GM19463 (cell line): ENCODE measurements around the gene ELOA.
"Not testable (repeated sequence)": the region's sequence is repeated elsewhere in the genome, so short reads cannot be mapped to it uniquely, and the experiment has no call there.

Source experiments
- ATAC-seq: cut with Tn5 transposase; IDR thresholded peaks from one replicate; pipeline ENCODE4 v1.9.1; 2021; ENCODE audit warnings: mild to moderate bottlenecking, moderate library complexity; ENCODE audit not compliant: unreplicated experiment

Gene ELOA

GRCh38 chr1:23800400-23801337 is 57.4 kb downstream of the ELOA start, which contains the start of gene GALE:
TSS of gene GALE (minus strand) at chr1:23800754. CDS start at chr1:23799007, 1,747 bp downstream.
- ATAC-seq, result peak; percentile 92

- no peak for ATAC-seq
These were observed 58.1 kb downstream of the ELOA start for GRCh38 chr1:23801338-23801748.

- ATAC-seq, result no peak
These were observed 58.6 kb downstream of the ELOA start for GRCh38 chr1:23801876-23802275.

GRCh38 chr1:23802809-23803342 is 59.6 kb downstream of the ELOA start:
- ATAC-seq, result not testable (repeated sequence)

GRCh38 chr1:23803674-23804073 is 60.4 kb downstream of the ELOA start:
- no peak for ATAC-seq

- no peak for ATAC-seq
These were observed 61.0 kb downstream of the ELOA start for GRCh38 chr1:23804183-23804835.

GRCh38 chr1:23805025-23805424 is 61.8 kb downstream of the ELOA start:
- no peak for ATAC-seq

GRCh38 chr1:23806280-23806679 is 63.0 kb downstream of the ELOA start:
- no peak for ATAC-seq

GRCh38 chr1:23807453-23807852 is 64.2 kb downstream of the ELOA start:
- ATAC-seq, result no peak

- peak; percentile 60 for ATAC-seq
These were observed 66.5 kb downstream of the ELOA start for GRCh38 chr1:23809751-23810171.

GRCh38 chr1:23810818-23811540 is 67.7 kb downstream of the ELOA start:
- no peak for ATAC-seq
